Measurements from ENCODE around the gene ATOH8. TPM values are rescaled to one million over a fixed set of nuclear protein-coding genes. Genes with fewer than 3 reads are reported as not detected.

ATOH8 gene
- total RNA-seq, 1 donor from 2014 or later: 2.2 TPM

- H3K4me3 Mint-ChIP-seq (ENCODE audit: unreplicated experiment): no peak overlapping the region
- peak; percentile 68 for DNase-seq (ENCODE audit: low spot score)
- no peaks in the 10 kb centered on the region for H3K4me1 Mint-ChIP-seq (ENCODE audit: low read depth)
- no peak overlapping the region for H3K27ac Mint-ChIP-seq (ENCODE audit: unreplicated experiment)
- H3K36me3 Mint-ChIP-seq (ENCODE audit: low read depth): peaks cover 1% of the 10 kb centered on the region
- TF ChIP-seq CTCF (IDR thresholded peaks at IDR 0.05): no peak
- H3K9me3 Mint-ChIP-seq (ENCODE audit: low read depth): no peaks in the 10 kb centered on the region
- H3K27me3 Mint-ChIP-seq (ENCODE audit: low read depth): peaks cover 39% of the 10 kb centered on the region
These were observed 19.8 kb upstream of the ATOH8 start for GRCh38 chr2:85734015-85734414.

- H3K4me1 Mint-ChIP-seq (ENCODE audit: low read depth): no peaks in the 10 kb centered on the region
- peak; percentile 73 for DNase-seq (ENCODE audit: low spot score)
- no peak overlapping the region for H3K27ac Mint-ChIP-seq (ENCODE audit: unreplicated experiment)
- H3K27me3 Mint-ChIP-seq (ENCODE audit: low read depth): peaks cover 33% of the 10 kb centered on the region
- no peak overlapping the region for H3K4me3 Mint-ChIP-seq (ENCODE audit: unreplicated experiment)
- no peaks in the 10 kb centered on the region for H3K9me3 Mint-ChIP-seq (ENCODE audit: low read depth)
- no peak for TF ChIP-seq CTCF (IDR thresholded peaks at IDR 0.05)
- no peaks in the 10 kb centered on the region for H3K36me3 Mint-ChIP-seq (ENCODE audit: low read depth)
These were observed 18.7 kb upstream of the ATOH8 start for GRCh38 chr2:85734942-85735608.

- no peak overlapping the region for H3K4me3 Mint-ChIP-seq (ENCODE audit: unreplicated experiment)
- H3K4me1 Mint-ChIP-seq (ENCODE audit: low read depth): no peaks in the 10 kb centered on the region
- no peaks in the 10 kb centered on the region for H3K9me3 Mint-ChIP-seq (ENCODE audit: low read depth)
- H3K27ac Mint-ChIP-seq (ENCODE audit: unreplicated experiment): no peak overlapping the region
- H3K27me3 Mint-ChIP-seq (ENCODE audit: low read depth): peaks cover 33% of the 10 kb centered on the region
- TF ChIP-seq CTCF (IDR thresholded peaks at IDR 0.05): no peak
- no peaks in the 10 kb centered on the region for H3K36me3 Mint-ChIP-seq (ENCODE audit: low read depth)
- no peak for DNase-seq (ENCODE audit: low spot score)
These were observed 18.1 kb upstream of the ATOH8 start for GRCh38 chr2:85735691-85736090.

- Mint-ChIP-seq H3K27ac (ENCODE audit: unreplicated experiment) (no peak overlapping the region), H3K9me3 (ENCODE audit: low read depth) (no peaks in the 10 kb centered on the region), H3K27me3 (ENCODE audit: low read depth) (peaks cover 30% of the 10 kb centered on the region), H3K4me1 (ENCODE audit: low read depth) (peaks cover 6% of the 10 kb centered on the region), H3K36me3 (ENCODE audit: low read depth) (peaks cover 1% of the 10 kb centered on the region), H3K4me3 (ENCODE audit: unreplicated experiment) (no peak overlapping the region)
- TF ChIP-seq CTCF (IDR thresholded peaks at IDR 0.05): no peak
- DNase-seq (ENCODE audit: low spot score): peak; percentile 14
These were observed 17.1 kb upstream of the ATOH8 start for GRCh38 chr2:85736456-85737355.

GRCh38 chr2:85737481-85737880 lies 16.3 kb upstream of the ATOH8 start:
- H3K9me3 Mint-ChIP-seq (ENCODE audit: low read depth): no peaks in the 10 kb centered on the region
- H3K27ac Mint-ChIP-seq (ENCODE audit: unreplicated experiment): no peak overlapping the region
- TF ChIP-seq CTCF (IDR thresholded peaks at IDR 0.05): no peak
- peaks cover 1% of the 10 kb centered on the region for H3K36me3 Mint-ChIP-seq (ENCODE audit: low read depth)
- H3K4me1 Mint-ChIP-seq (ENCODE audit: low read depth): peaks cover 14% of the 10 kb centered on the region
- peaks cover 29% of the 10 kb centered on the region for H3K27me3 Mint-ChIP-seq (ENCODE audit: low read depth)
- peak; percentile 25 for DNase-seq (ENCODE audit: low spot score)
- H3K4me3 Mint-ChIP-seq (ENCODE audit: unreplicated experiment): no peak overlapping the region

All from chondrocyte (in vitro differentiated cells).